ENCODE data around the gene ARHGEF39.
A peak's percentile ranks its signal among the peaks of the same experiment; 100 is the strongest.

GRCh38 chr9:35682051-35682450 is 17.1 kb upstream of the ARHGEF39 start:
- TF ChIP-seq POLR2AphosphoS5 (IDR thresholded peaks at IDR 0.05) (peak; percentile 80), POLR2A (IDR thresholded peaks at IDR 0.05) (no peak), EP300 (IDR thresholded peaks at IDR 0.05) (no peak)
- TF ChIP-seq, protein P1, sequence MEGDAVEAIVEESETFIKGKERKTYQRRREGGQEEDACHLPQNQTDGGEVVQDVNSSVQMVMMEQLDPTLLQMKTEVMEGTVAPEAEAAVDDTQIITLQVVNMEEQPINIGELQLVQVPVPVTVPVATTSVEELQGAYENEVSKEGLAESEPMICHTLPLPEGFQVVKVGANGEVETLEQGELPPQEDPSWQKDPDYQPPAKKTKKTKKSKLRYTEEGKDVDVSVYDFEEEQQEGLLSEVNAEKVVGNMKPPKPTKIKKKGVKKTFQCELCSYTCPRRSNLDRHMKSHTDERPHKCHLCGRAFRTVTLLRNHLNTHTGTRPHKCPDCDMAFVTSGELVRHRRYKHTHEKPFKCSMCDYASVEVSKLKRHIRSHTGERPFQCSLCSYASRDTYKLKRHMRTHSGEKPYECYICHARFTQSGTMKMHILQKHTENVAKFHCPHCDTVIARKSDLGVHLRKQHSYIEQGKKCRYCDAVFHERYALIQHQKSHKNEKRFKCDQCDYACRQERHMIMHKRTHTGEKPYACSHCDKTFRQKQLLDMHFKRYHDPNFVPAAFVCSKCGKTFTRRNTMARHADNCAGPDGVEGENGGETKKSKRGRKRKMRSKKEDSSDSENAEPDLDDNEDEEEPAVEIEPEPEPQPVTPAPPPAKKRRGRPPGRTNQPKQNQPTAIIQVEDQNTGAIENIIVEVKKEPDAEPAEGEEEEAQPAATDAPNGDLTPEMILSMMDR (IDR thresholded peaks at IDR 0.05): no peak
